Activated CD8-positive, alpha-beta memory T cell treated with anti-CD3 and anti-CD28 coated beads for 36 hours (primary cell): ENCODE results near the gene AKT1. TPM values are rescaled to one million over a fixed set of nuclear protein-coding genes. Genes with fewer than 3 reads are reported as not detected.

Source experiments
- CTCF ChIA-PET: fragments of 350-600 bp; sonication (Branson Sonifier 250); formaldehyde crosslinking; loops from one replicate; lab custom pipeline; 2021; ENCODE audit warnings: antibody characterized with exemption; lab: Charles Lee
- POLR2A ChIA-PET: fragments of 350-600 bp; sonication (Branson Sonifier 250); formaldehyde crosslinking; loops from one replicate; lab custom pipeline; 2021; ENCODE audit warnings: antibody characterized with exemption; lab: Charles Lee
- total RNA-seq, 2 experiments: library from RNA; stranded (reverse); gene quantifications; one replicate each; pipeline ENCODE4 v1.2.3, GENCODE V29; 2021

Gene AKT1
- total RNA-seq, 2 experiments from 2014 or later, result 155 to 173 TPM

DNA sequence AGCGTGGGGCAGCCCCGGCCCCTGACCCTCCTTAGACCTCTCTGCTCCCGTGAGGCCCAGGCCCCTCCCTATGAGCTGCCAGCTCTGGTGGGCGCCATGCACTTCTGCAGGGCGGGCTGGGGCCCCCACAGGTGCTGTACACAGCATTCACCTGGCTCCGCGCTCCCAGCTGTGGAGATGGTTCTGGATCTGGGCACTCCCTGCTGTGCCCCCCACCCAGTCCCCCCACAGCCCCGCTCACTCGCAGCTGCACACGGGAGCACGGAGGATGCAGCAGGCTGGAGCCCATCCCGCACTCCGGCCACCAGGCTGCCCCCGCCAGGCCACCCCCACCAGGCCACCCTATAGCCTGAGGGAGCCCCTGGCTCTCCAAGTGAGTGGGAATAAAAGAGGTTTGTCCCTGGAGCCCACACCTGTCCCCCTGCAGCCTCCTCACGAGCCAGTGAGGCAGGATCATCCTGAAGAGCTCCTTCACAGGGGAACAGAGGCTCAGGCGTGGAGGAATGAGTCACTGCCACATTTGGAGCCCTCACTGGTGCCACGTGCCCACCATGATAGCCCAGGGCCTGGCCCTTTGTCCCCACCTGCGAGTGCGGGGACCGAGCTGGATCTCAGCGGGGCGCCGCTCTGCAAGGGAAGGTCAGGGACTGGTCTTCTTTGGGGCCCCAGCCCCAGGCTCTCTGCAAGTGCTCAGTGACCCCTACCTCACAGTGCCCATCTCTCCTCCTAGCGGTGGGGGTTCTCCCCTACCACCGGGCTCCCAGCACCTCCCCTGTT is 69.6 kb downstream of the AKT1 start:
- CTCF ChIA-PET, result interaction anchor here (0.6 to 0.8 kb wide), 3 partner anchors 26 to 54 kb away, joined by 3 to 4 read pairs (median 3); no protein-coding TSS in a partner anchor
- POLR2A ChIA-PET, result no interaction called here

DNA sequence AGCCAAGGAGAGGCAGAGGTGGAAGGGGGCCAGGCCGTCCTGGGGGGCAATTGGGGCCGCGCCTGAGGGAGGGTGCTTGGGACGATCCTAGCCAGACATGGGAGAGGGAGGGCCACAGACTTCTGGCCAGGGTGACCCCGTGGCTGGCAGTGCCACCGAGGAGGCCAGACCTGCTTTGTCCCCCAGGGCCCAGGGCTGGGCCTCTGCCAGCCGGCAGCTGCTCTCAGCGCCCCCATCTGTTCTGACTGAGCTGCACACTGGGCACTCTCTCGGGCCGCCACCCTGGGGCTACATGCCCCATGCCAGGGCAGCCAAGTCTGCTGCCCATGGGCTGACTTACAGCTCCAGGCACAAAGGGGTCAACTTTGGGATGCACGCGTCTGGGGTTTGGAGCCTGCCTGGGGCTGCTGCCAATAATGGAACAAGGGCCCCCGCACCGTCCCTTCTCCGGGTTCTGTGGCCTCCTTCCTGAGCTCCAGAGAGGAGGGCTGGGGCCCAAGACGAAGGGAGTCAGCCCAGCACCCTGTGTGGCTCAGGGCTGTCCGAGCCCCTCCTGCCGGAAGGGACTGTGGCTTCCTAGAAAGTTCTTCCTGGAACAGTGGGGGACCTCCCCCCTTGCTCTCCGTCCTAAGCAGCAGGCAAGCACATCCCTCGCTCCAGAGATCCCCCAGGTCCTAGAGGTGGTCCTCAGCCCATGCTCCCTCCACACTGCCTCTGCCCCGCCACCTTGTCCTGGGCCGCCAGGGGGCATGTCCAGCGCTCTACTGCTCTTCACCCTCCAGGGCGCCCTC is 70.4 kb downstream of the AKT1 start:
- CTCF ChIA-PET, result interaction anchor here (0.6 to 2.9 kb wide), 5 partner anchors 10 to 53 kb away, joined by 3 to 15 read pairs (median 4); no protein-coding TSS in a partner anchor
- POLR2A ChIA-PET, result interaction anchor here (1.1 kb wide), 1 partner anchor 27 kb away, joined by 4 read pairs; no protein-coding TSS in a partner anchor

DNA sequence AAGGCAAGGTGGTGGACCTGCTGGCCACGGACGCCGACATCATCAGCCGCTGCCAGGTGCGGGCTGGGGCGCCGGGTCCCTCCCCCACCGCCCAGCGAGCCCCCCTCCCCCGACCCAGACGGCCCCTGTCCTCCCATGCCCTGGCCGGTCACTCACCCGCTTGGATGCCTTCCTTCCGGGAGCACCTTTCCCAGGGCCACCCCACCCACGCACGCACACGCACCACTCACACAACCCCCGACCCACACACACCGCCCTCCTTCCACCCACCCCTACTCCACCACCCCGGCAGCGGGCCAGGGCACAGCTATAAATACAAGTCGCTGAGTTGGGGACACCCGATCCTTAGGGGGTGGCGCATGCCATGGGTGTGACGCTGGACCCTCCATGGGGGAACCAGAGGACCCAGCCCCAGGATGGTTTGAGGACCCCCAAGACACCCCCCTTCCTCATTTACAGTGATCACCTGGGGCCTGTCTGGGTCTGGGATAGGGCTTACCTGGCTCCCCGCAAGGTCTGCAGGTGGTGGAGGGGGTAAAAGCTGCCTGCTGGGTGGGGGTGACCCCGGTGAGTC is 71.1 kb downstream of the AKT1 start:
- ChIA-PET CTCF (interaction anchor here (0.8 to 2.9 kb wide), 3 partner anchors 10 to 21 kb away, joined by 3 to 15 read pairs (median 5); no protein-coding TSS in a partner anchor), POLR2A (interaction anchor here (1.1 kb wide), 1 partner anchor 28 kb away, joined by 4 read pairs; no protein-coding TSS in a partner anchor)

DNA sequence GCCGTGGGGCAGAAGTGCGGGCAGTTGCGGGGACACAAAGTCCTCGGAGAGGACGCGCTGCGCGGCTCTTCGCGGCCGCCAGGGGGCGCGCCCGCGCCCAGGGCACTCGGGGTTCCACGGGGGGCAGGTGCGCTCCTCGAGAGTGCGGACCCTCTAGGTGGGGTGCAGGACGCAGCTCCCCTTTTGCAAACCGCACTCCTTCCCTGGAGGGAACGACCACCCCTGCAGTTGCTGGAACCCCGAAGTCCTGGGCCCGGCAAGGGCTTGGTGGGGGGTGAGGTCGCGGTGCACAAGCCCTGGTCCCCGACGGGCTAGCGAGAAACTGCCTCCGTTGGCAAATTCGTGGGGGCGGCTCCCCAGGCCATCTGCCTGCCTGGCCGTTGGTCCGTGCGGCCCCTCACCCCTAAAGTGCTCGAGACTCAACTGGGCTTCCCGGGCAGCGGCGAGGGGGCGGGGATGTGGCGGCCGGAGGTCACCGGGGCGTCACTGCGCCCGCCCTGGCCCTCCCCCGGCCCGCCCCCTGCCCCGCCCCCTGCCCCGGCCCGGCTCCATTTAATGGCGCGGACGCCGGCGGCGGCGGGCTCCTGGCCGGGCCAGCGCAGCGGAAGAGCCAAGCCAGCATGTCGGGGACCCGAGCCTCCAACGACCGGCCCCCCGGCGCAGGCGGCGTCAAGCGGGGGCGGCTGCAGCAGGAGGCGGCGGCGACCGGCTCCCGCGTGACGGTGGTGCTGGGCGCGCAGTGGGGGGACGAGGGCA is 71.7 kb downstream of the AKT1 start, which contains the start of gene ADSS1:
Gene ADSS1 (plus strand): TSS at position 579 of the 756 bp plus-strand sequence. CDS start 42 bp downstream, at position 621.
- POLR2A ChIA-PET, result interaction anchor here (1.0 to 1.1 kb wide), 2 partner anchors 28 to 30 kb away, joined by 3 to 4 read pairs; no protein-coding TSS in a partner anchor

DNA sequence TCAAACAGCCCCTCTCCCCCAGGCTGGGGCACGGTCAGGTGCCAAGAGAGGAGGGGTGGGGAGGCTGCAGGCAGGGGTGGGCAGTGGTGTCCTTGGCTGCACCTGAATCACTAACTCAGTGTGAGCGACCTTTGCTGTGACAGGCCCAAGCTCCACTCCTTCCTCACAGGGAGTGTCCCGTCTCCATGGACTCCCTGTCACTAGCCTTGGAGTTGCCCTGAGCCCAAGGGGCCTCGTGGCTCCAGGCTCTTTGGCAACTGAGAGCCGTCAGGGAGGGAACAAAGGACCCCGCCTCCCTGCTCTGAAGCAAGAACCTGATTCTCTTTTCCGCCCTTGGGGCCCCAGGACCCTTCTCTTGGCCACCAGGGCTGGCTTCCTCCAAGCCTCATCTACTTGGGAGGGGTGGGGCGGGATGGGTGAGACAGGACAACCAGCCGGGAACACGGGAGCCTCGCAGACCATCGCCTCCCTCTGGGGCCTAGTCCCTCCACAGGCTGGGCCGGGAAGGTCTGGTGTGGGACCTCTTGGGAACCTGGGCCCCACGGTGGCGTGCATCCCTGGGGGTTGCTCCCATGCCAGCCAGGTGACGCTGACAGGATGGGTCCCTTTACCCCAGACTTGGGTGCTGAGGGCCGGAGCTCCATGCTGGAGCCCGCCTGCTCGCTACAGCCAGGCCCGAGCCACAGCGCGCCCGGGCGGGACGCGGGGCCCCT is 72.5 kb downstream of the AKT1 start:
- ChIA-PET CTCF (interaction anchor here (1.0 to 2.9 kb wide), 9 partner anchors 11 to 57 kb away, joined by 3 to 15 read pairs (median 4); partner anchors contain the start of gene SIVA1), POLR2A (interaction anchor here (1.0 kb wide), 1 partner anchor 31 kb away, joined by 3 read pairs; no protein-coding TSS in a partner anchor)

More for the DNA sequence above, 71.7 kb downstream of the AKT1 start, which contains the start of gene ADSS1:
- CTCF ChIA-PET, result interaction anchor here (1.0 to 2.9 kb wide), 9 partner anchors 11 to 58 kb away, joined by 3 to 15 read pairs (median 4); partner anchors contain the start of gene SIVA1

DNA sequence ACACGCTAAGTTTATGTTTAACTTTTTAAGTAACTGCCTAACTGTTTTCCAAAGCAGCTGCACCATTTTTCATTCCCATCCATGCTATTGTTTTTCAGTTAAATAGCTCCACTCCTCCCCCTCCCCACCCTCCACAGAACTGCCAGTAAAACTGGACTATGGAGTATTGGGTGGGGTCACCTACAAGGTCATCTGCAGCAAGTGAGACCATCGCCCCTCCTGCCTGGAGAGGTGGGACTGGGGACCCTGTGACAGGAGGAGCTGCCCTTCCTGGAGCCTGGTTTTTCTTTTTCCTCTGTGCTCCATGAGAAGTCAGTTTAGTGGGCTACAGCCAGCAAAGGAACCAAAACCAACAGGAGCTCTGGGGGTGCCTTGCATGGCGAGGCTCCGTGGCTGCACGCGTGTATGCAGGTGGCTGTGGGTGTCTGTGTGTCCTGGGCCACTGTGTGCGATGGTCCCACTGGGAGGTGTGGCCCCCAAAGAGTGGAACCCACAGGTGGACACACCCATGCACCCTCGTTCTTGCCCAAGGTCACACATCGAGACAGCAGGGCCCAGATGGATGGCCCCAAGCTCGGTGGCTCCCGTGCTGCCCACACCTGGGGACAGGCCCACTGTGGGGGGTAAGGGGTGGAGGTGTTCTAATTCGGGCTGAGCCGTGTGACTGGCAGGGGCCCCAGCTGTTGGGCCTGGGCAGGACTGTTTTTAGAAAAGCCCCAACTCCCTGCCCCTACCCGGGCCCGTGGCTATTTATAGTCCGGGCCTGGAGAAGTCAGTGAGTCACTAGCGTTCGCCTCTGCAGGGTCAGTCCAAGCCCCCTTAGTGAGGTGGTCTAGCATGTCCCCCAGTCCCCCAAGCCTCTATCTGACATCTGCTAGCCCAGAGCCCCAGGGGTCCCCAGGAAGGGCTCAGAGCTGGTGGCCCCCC is 73.8 kb downstream of the AKT1 start:
- POLR2A ChIA-PET, result no interaction called here
- CTCF ChIA-PET, result interaction anchor here (2.1 kb wide), 1 partner anchor 13 kb away, joined by 6 read pairs; no protein-coding TSS in a partner anchor

Other genes with a start within 250 kb of the AKT1 start
- not detected for gene C14orf180, start 216.0 kb downstream of the AKT1 start, total RNA-seq
- not detected for gene TMEM179, start 191.0 kb downstream of the AKT1 start, total RNA-seq
- gene INF2, start 106.1 kb downstream of the AKT1 start, total RNA-seq, result 10 to 100 TPM; 62.8 to 64.9 TPM
- 1 to 10 TPM; 1.7 to 1.8 TPM for gene ADSS1, start 71.5 kb downstream of the AKT1 start, total RNA-seq
- 100 to 1,000 TPM; 167 TPM for gene SIVA1, start 42.6 kb downstream of the AKT1 start, total RNA-seq
- 1 to 10 TPM; 3.0 TPM for gene ZBTB42, start 5.4 kb upstream of the AKT1 start, total RNA-seq
- 1 to 10 TPM; 7.7 to 7.8 TPM for gene CEP170B, start 69.5 kb upstream of the AKT1 start, total RNA-seq
- not detected for gene PLD4, start 129.1 kb upstream of the AKT1 start, total RNA-seq
- under 1 TPM in 1 of 2 experiments, not detected in 1; 0.02 TPM for gene AHNAK2, start 182.6 kb upstream of the AKT1 start, total RNA-seq
- gene CLBA1, start 190.0 kb upstream of the AKT1 start, total RNA-seq, result 1 to 10 TPM; 4.0 TPM
- gene CDCA4, start 225.3 kb upstream of the AKT1 start, total RNA-seq, result 10 to 100 TPM; 71.5 to 72.7 TPM